ENCODE data around the gene KMT5C.
A peak's percentile ranks its signal among the peaks of the same experiment; 100 is the strongest.

KMT5C gene

DNA sequence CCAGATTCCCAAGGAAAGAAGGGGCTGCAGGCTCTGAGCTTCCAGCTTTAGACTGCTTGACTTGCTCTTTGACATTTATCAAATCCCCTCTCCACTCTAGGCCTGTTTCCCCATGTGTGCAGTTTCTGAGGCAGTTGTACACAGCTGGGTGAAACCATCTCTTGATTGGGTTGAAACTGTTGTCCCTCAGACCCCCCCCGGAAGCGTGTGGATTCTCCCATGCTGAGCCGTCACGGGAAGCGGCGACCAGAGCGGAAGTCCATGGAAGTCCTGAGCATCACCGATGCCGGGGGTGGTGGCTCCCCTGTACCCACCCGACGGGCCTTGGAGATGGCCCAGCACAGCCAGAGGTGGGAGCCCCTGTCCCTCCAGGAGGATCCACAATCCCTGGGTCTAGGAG lies 36.2 kb upstream of the KMT5C start:
- DNase-seq (ENCODE audit: low spot score) = no peak
- in situ Hi-C loops (cut with MboI; ENCODE audit: low pct_unique_long_range_greater_than_20kb, low sequenced_read_pairs, unreplicated experiment) = no loop called here
- TF ChIP-seq, protein P1, sequence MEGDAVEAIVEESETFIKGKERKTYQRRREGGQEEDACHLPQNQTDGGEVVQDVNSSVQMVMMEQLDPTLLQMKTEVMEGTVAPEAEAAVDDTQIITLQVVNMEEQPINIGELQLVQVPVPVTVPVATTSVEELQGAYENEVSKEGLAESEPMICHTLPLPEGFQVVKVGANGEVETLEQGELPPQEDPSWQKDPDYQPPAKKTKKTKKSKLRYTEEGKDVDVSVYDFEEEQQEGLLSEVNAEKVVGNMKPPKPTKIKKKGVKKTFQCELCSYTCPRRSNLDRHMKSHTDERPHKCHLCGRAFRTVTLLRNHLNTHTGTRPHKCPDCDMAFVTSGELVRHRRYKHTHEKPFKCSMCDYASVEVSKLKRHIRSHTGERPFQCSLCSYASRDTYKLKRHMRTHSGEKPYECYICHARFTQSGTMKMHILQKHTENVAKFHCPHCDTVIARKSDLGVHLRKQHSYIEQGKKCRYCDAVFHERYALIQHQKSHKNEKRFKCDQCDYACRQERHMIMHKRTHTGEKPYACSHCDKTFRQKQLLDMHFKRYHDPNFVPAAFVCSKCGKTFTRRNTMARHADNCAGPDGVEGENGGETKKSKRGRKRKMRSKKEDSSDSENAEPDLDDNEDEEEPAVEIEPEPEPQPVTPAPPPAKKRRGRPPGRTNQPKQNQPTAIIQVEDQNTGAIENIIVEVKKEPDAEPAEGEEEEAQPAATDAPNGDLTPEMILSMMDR (IDR thresholded peaks at IDR 0.05; ENCODE audit: extremely low read depth, insufficient read depth, missing control alignments) = no peak

DNA sequence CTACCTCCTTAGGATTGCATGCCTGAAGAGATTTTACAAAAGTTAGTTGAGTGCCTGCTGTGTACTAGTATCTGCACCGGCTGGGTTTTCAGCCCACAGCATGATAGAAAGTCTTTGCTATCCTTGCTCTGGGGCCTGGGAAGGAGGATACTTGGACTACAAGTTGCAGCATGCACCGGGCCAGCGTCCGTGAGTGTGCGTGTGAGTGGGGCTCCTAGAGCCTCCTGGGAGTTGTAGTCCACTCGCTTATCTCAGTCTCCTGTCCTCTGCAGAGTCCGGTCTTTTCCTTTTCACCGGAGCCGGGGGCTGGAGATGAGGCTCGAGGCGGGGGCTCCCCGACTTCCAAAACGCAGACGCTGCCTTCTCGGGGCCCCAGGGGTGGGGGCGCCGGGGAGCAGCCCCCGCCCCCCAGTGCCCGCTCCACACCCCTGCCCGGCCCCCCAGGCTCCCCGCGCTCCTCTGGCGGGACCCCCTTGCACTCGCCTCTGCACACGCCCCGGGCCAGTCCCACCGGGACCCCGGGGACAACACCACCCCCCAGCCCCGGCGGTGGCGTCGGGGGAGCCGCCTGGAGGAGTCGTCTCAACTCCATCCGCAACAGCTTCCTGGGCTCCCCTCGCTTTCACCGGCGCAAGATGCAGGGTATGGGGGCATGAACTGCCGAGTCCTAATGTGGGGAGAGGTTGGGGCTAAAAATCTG lies 35.2 kb upstream of the KMT5C start:
- in situ Hi-C loops (cut with MboI; ENCODE audit: low pct_unique_long_range_greater_than_20kb, low sequenced_read_pairs, unreplicated experiment) = no loop called here
- TF ChIP-seq, protein P1 (IDR thresholded peaks at IDR 0.05; ENCODE audit: extremely low read depth, insufficient read depth, missing control alignments) = no peak
- peak; percentile 61 for DNase-seq (ENCODE audit: low spot score)

DNA sequence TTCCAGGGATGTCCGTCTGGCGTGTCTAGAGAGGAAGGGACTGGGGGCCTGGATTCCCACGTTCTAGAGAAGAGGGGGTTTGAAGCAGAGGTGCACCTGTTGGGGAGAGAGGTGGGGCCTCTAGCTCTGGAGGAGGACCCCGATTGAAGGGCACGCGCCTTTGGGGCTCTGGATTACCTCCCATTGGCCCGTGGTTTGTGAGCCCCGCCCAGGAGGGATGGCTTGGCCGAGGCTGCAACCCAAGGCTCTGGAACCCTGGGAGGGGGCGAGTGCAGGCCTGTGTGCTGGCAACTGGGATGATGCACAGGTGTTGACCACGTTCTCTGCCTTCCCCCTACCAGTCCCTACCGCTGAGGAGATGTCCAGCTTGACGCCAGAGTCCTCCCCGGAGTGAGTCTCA lies 34.7 kb upstream of the KMT5C start:
- DNase-seq (ENCODE audit: low spot score) = no peak
- TF ChIP-seq, protein P1 (IDR thresholded peaks at IDR 0.05; ENCODE audit: extremely low read depth, insufficient read depth, missing control alignments) = no peak
- in situ Hi-C loops (cut with MboI; ENCODE audit: low pct_unique_long_range_greater_than_20kb, low sequenced_read_pairs, unreplicated experiment) = no loop called here

DNA sequence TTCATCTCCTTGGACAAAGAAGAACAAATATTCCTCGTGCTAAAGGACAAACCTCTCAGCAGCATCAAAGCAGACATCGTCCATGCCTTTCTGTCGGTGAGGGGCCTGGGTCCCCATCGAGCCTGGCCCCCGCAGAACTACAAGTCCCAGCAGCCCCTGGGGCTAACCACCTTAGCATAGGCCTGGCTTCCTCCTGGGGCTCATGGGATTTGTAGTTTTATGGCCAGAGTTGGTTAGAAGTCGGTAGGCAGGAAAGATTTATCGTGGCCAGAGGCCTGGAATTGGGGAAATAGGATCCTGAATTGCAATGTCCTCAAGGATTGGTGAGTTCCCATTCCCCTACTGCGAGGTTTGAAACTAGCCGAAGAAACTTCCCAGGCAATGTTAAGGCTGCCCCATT lies 34.2 kb upstream of the KMT5C start:
- TF ChIP-seq, protein P1 (IDR thresholded peaks at IDR 0.05; ENCODE audit: extremely low read depth, insufficient read depth, missing control alignments) = no peak

DNA sequence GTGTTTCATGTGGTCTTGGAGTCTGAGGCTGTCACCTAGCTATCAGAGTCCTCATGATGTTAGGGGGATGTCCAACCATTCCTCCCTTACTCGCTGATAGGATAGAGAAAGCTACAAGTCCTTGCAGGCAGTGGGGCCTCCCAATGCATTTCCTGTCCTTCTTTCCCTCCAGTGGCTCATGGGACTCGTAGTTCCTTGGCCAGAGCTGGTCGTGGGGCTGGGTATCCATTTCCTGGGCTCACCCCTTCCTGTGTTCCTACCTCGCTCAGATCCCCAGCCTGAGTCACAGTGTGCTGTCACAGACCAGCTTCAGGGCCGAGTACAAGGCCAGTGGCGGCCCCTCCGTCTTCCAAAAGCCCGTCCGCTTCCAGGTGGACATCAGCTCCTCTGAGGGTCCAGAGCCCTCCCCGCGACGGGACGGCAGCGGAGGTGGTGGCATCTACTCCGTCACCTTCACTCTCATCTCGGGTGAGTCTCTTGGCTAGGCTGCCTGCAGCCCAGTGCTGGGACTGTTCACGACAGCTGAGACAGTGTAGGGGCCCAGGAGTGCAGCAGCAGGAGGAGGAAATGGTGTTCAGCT lies 33.6 kb upstream of the KMT5C start:
- in situ Hi-C loops (cut with MboI; ENCODE audit: low pct_unique_long_range_greater_than_20kb, low sequenced_read_pairs, unreplicated experiment) = no loop called here
- DNase-seq (ENCODE audit: low spot score) = no peak
- TF ChIP-seq, protein P1 (IDR thresholded peaks at IDR 0.05; ENCODE audit: extremely low read depth, insufficient read depth, missing control alignments) = no peak

More for the DNA sequence above, 34.2 kb upstream of the KMT5C start:
- in situ Hi-C loops (cut with MboI; ENCODE audit: low pct_unique_long_range_greater_than_20kb, low sequenced_read_pairs, unreplicated experiment) = no loop called here
- peak; percentile 86 for DNase-seq (ENCODE audit: low spot score)

DNA sequence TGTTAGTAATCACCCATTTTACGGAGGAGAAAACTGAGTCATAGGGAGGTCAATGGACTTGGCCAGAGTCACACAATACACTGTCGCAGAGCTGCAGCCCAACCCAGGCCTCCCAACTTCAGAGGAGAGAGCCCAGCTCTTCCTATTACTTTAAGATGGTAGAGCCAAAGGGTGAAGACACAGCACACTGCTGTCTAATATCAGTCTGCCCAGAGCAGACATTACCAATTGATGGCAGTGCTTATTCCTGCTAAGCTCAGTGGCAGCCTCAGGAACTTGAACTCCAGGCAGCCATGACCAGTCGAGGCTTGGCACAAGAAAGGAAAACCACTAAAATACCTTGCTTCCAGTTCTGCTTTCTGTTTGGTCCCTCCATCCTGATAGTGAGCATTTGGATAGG lies 33.0 kb upstream of the KMT5C start:
- in situ Hi-C loops (cut with MboI; ENCODE audit: low pct_unique_long_range_greater_than_20kb, low sequenced_read_pairs, unreplicated experiment) = no loop called here
- TF ChIP-seq, protein P1 (IDR thresholded peaks at IDR 0.05; ENCODE audit: extremely low read depth, insufficient read depth, missing control alignments) = no peak
- DNase-seq (ENCODE audit: low spot score) = no peak

All from GM13977 (cell line).